ENCODE results near the gene PRKCD.

- no peak for TF ChIP-seq CTCF (conservative IDR thresholded peaks at IDR 0.05 in 1 of 2, IDR thresholded peaks at IDR 0.05 in 1 of 2; ENCODE audit: extremely low read depth in 1 of 2, insufficient read depth in 1 of 2, low read depth in 1 of 2, low read length in 2 of 2)
- no peak for TF ChIP-seq EZH2 (IDR thresholded peaks at IDR 0.05; ENCODE audit: borderline replicate concordance, low read length)
Measured at GRCh38 chr3:53183514-53183913, 22.5 kb downstream of the PRKCD start.

Data from mammary epithelial cell (primary cell).